Osteocyte (in vitro differentiated cells): ENCODE data around the gene FADS6. TPM values are rescaled to one million over a fixed set of nuclear protein-coding genes. Genes with fewer than 3 reads are reported as not detected.

Experiments
- DNase-seq: peaks from one replicate; pipeline ENCODE4 v3.0.0; 2021; ENCODE audit warnings: mixed read lengths; ENCODE audit not compliant: unreplicated experiment; ENCODE audit errors: extremely low spot score
- H3K27ac Mint-ChIP-seq: one replicate; pipeline ENCODE4 v1.8.0; 2021; ENCODE audit warnings: mild to moderate bottlenecking, mixed read lengths; ENCODE audit not compliant: unreplicated experiment
- H3K27me3 Mint-ChIP-seq: one replicate; pipeline ENCODE4 v1.8.0; 2021; ENCODE audit warnings: mixed read lengths; ENCODE audit not compliant: unreplicated experiment
- H3K36me3 Mint-ChIP-seq: one replicate; pipeline ENCODE4 v1.8.0; 2021; ENCODE audit warnings: mixed read lengths; ENCODE audit not compliant: unreplicated experiment
- H3K4me1 Mint-ChIP-seq: one replicate; pipeline ENCODE4 v1.8.0; 2021; ENCODE audit warnings: mixed read lengths; ENCODE audit not compliant: unreplicated experiment
- H3K4me3 Mint-ChIP-seq: one replicate; pipeline ENCODE4 v1.8.0; 2021; ENCODE audit warnings: mild to moderate bottlenecking, moderate library complexity, mixed read lengths; ENCODE audit not compliant: unreplicated experiment
- H3K9me3 Mint-ChIP-seq: one replicate; pipeline ENCODE4 v1.8.0; 2021; ENCODE audit warnings: mixed read lengths; ENCODE audit not compliant: unreplicated experiment
- total RNA-seq: library from RNA; stranded (reverse); gene quantifications from 2 replicates; pipeline ENCODE4 v1.2.1, GENCODE V29; 2021
- TF ChIP-seq, protein P1 (sequence below): fragments of 200-600 bp; sonication (generic); IDR thresholded peaks from 2 replicates; pipeline ENCODE4 v1.5.0; 2021; ENCODE audit warnings: antibody characterized with exemption, mild to moderate bottlenecking, moderate library complexity

FADS6 gene
- total RNA-seq, 1 donor from 2014 or later: not detected

DNA sequence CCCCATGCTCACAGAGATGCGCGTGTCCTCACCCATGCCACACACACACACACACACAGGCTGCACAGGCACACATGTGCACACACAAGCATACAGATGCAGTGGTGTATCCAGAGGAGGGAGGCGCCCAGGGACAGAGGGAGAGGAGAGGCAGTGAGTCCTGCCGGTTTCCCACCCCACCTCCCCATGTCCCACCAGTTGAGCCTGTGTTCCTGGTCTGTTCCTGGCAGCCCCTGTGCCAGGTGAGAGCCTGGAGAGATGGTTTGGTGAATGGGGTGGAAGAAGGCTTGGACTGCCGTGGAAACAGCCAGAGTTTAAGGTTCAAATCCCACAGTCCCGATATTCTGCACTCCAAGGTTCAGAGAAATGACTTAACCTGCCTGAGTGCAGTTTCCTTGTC, 10.2 kb upstream of the FADS6 start:
- peak; percentile 77 for DNase-seq
- H3K9me3 Mint-ChIP-seq: no peaks in the 10 kb centered on the region
- no peaks in the 10 kb centered on the region for H3K36me3 Mint-ChIP-seq
- H3K27ac Mint-ChIP-seq: no peak overlapping the region
- peaks cover 27% of the 10 kb centered on the region for H3K27me3 Mint-ChIP-seq
- TF ChIP-seq, protein P1, sequence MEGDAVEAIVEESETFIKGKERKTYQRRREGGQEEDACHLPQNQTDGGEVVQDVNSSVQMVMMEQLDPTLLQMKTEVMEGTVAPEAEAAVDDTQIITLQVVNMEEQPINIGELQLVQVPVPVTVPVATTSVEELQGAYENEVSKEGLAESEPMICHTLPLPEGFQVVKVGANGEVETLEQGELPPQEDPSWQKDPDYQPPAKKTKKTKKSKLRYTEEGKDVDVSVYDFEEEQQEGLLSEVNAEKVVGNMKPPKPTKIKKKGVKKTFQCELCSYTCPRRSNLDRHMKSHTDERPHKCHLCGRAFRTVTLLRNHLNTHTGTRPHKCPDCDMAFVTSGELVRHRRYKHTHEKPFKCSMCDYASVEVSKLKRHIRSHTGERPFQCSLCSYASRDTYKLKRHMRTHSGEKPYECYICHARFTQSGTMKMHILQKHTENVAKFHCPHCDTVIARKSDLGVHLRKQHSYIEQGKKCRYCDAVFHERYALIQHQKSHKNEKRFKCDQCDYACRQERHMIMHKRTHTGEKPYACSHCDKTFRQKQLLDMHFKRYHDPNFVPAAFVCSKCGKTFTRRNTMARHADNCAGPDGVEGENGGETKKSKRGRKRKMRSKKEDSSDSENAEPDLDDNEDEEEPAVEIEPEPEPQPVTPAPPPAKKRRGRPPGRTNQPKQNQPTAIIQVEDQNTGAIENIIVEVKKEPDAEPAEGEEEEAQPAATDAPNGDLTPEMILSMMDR: no peak
- H3K4me1 Mint-ChIP-seq: no peaks in the 10 kb centered on the region
- H3K4me3 Mint-ChIP-seq: no peak overlapping the region

DNA sequence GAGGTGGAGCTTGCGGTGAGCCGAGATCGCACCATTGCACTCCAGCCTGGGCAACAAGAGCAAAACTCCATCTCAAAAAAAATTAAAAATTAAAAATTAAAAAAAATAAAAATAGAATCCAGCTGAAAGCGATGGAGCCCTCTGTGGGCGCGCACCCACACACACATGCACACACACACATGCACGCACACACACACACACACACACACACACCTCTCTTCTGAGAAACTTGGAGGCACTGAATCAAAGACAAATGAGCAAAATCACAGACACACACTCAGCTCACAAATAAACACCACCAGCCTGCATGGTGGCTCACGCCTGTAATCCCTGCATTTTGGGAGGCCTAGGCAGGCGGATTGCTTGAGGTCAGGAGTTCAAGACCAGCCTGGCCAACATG, 9.6 kb upstream of the FADS6 start:
- H3K27me3 Mint-ChIP-seq: peaks cover 25% of the 10 kb centered on the region
- no peaks in the 10 kb centered on the region for H3K9me3 Mint-ChIP-seq
- H3K4me3 Mint-ChIP-seq: no peak overlapping the region
- H3K4me1 Mint-ChIP-seq: no peaks in the 10 kb centered on the region
- H3K36me3 Mint-ChIP-seq: no peaks in the 10 kb centered on the region
- DNase-seq: no peak
- H3K27ac Mint-ChIP-seq: no peak overlapping the region
- TF ChIP-seq, protein P1: no peak

DNA sequence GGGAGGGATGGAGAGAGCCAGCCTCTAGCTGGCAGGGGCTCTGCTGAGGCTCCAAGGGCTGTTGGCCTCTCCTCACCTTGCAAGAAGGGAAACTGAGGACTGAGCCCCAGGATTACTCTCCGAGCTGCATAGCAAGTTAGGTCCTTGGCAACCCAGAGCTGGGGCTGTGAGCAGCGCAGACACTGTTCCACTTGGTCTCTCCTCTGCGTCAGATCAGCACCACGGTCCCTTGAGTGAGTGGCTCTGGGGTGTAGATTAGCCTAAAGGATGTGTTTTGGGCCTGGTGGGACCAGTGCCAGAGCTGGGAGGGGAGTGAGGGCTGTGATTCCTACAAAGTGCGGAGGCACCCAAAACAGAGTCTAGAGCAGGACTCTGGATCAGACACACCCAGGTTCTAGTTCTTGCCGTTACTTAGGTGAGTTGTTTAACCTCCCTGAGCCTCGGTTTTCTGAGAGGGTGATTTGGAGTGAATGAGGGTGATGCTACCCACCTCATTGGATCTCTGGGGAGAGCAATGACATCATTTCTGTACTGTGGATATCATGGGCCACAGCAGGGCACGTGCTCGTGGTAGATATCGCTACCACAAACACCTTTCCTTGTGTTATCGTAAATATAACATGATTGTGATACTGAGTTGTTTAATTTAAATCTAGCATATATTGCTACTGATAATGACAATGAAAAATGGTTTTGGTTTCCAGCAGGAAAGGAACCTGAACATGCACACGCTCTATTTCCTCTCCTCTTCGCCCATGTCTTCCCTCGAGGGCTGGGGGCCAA, 8.1 kb upstream of the FADS6 start:
- Mint-ChIP-seq H3K4me1 (no peaks in the 10 kb centered on the region), H3K9me3 (no peaks in the 10 kb centered on the region), H3K27ac (no peak overlapping the region), H3K4me3 (no peak overlapping the region), H3K36me3 (no peaks in the 10 kb centered on the region), H3K27me3 (peaks cover 31% of the 10 kb centered on the region)
- DNase-seq: no peak
- TF ChIP-seq, protein P1: no peak

DNA sequence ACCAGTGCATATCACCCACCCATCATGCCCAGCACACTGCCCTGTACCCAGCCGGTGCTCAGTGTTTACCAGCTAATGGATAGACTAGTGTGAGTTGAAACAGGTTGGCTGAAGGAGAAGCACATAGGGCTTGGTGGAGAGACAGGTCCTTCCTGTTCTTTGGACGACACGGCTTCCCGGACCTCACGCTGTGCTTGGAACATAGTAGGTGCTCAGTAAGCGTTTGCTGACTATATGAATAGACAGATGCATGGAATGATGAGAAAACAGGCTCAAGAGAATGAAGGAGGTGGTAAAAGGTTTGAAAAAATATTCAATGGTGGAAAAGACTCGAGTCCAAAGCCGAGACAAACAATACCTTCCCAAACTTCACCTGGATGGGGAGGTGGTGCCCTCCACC, 6.8 kb upstream of the FADS6 start:
- Mint-ChIP-seq H3K27ac (no peak overlapping the region), H3K4me3 (no peak overlapping the region), H3K4me1 (no peaks in the 10 kb centered on the region), H3K9me3 (no peaks in the 10 kb centered on the region), H3K27me3 (peaks cover 41% of the 10 kb centered on the region), H3K36me3 (no peaks in the 10 kb centered on the region)
- TF ChIP-seq, protein P1: no peak
- DNase-seq: peak; percentile 73

DNA sequence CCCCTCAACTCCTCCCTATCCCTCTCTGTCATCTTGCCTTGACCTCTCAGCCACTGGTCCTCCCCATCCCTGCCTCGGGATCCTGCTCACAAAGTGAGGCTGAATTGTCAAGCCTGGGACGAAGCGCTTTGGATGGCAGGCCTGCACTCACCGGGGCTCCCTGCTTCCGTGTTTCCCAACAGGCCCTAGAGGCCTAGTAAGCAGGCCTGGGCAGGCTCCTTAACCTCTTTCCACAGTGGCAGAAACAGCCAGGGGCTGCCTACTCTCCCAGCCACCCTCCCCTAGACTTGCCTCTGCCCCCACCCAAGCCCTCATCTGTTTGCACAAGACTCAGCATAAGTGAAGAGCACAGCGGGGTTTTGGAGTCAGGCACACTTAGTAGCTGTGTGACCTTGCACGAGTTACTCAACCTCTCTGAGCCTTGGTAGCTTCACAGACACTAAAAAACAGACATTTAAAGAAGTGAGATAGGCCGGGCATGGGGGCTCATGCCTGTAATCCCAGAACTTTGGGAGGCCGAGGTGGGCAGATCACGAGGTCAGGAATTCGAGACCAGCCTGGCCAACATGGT, 5.0 kb upstream of the FADS6 start:
- Mint-ChIP-seq H3K9me3 (no peaks in the 10 kb centered on the region), H3K36me3 (no peaks in the 10 kb centered on the region), H3K27ac (no peak overlapping the region), H3K4me3 (no peak overlapping the region), H3K4me1 (peaks cover 3% of the 10 kb centered on the region), H3K27me3 (peaks cover 55% of the 10 kb centered on the region)
- DNase-seq: no peak
- TF ChIP-seq, protein P1: no peak
